IMR-90 (cell line): ENCODE results near the gene SOX8.

ENCODE experiments used
- BHLHE40 ChIP-seq: fragments of 150-350 bp; IDR thresholded peaks from 2 replicates; pipeline ENCODE4 v1.6.1; 2016; ENCODE audit warnings: mild to moderate bottlenecking, low read depth, low read length
- CEBPB ChIP-seq: IDR thresholded peaks from 2 replicates; pipeline ENCODE4 v1.6.1; 2012; ENCODE audit warnings: low read depth, low read length, improper control_type of control experiment
- CHD1 ChIP-seq: IDR thresholded peaks from 2 replicates; pipeline ENCODE4 v1.6.1; 2012; ENCODE audit warnings: low read depth, low read length, improper control_type of control experiment
- CTCF ChIP-seq: conservative IDR thresholded peaks from 2 replicates; pipeline ENCODE4 v1.5.1; 2012; ENCODE audit warnings: mild to moderate bottlenecking, low read depth, low read length, improper control_type of control experiment
- ELK1 ChIP-seq: fragments of 150-350 bp; IDR thresholded peaks from 2 replicates; pipeline ENCODE4 v1.6.1; 2016; ENCODE audit warnings: low read depth, mild to moderate bottlenecking, low read length, moderate library complexity, borderline replicate concordance
- FOS ChIP-seq: fragments of 150-350 bp; IDR thresholded peaks from 2 replicates; pipeline ENCODE4 v1.6.1; 2016; ENCODE audit warnings: low read depth, low read length
- MAZ ChIP-seq: IDR thresholded peaks from 2 replicates; pipeline ENCODE4 v1.6.1; 2012; ENCODE audit warnings: low read depth, mild to moderate bottlenecking, low read length, improper control_type of control experiment, moderate library complexity, borderline replicate concordance
- MXI1 ChIP-seq: IDR thresholded peaks from 2 replicates; pipeline ENCODE4 v1.6.1; 2012; ENCODE audit warnings: low read depth, mild to moderate bottlenecking, low read length, moderate library complexity, borderline replicate concordance
- POLR2A ChIP-seq: IDR thresholded peaks from 2 replicates; pipeline ENCODE4 v1.6.1; 2012; ENCODE audit warnings: mild to moderate bottlenecking, low read depth, low read length
- RAD21 ChIP-seq: IDR thresholded peaks from 2 replicates; pipeline ENCODE4 v1.6.1; 2012; ENCODE audit warnings: low read length, improper control_type of control experiment
- RFX5 ChIP-seq: IDR thresholded peaks from 2 replicates; pipeline ENCODE4 v1.8.0; 2012; ENCODE audit warnings: low read depth, mild to moderate bottlenecking, low read length, moderate library complexity
- SMC3 ChIP-seq: fragments of 150-350 bp; IDR thresholded peaks from 2 replicates; pipeline ENCODE4 v1.6.1; 2016; ENCODE audit warnings: low read depth, mild to moderate bottlenecking, antibody characterized with exemption, low read length, moderate library complexity
- USF2 ChIP-seq: fragments of 150-350 bp; IDR thresholded peaks from 2 replicates; pipeline ENCODE4 v1.6.1; 2017; ENCODE audit warnings: mild to moderate bottlenecking, antibody characterized with exemption, low read length, low read depth

GRCh38 chr16:947255-947921 lies 34.2 kb upstream of the SOX8 start:
- no peak for TF ChIP-seq CTCF
- no peak for TF ChIP-seq RFX5
- TF ChIP-seq SMC3, result no peak
- no peak for TF ChIP-seq RAD21
- TF ChIP-seq POLR2A, result no peak
- TF ChIP-seq CEBPB, result no peak
- TF ChIP-seq CHD1, result no peak
- TF ChIP-seq USF2, result no peak
- TF ChIP-seq MAZ, result no peak
- no peak for TF ChIP-seq BHLHE40
- no peak for TF ChIP-seq FOS
- no peak for TF ChIP-seq ELK1
- no peak for TF ChIP-seq MXI1
